NCI-H2196 (cell line): ENCODE data around the gene TTC23.

Source experiments
- DNase-seq: peaks from one replicate; lab custom pipeline; 2025; ENCODE audit not compliant: unreplicated experiment; lab: John Stamatoyannopoulos, UW

Gene TTC23

DNA sequence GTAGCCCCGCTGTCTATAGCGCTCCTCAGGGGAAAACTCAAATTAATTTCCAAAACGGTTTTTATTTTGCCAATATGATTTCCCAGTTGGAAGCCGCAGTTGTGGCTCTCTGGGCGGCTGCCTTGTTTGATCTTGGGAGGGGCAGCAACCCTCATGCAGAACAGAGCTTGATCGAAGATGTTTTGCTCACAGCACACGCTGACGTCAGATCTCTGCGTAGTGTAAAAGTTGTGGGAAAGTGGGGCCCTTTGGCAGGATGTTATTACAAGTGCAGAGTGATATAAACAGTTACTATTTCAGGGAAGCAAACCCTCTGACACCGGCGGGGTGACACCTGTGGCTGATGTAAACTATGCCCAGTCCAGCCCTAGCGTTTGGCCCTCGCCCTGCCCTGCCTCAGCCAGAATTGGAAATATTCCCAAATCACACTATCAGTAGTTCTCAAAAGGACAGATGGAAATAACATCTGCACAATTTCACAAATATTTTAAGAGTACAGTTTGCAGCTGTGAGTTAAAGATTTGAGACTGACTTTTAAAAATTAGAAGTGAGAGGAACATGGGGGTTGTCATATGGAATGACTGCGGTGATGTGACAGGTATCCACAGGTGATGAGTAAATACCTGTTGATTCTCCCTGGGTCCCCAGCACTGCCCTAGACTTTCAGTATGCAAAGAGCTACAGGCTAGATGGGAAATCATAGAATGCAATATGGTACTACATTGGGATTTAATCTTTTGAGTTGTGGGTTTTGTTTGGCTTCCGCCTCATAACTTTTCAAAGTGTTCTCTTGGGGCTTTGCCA, 142.8 kb downstream of the TTC23 start:
- no peak for DNase-seq

DNA sequence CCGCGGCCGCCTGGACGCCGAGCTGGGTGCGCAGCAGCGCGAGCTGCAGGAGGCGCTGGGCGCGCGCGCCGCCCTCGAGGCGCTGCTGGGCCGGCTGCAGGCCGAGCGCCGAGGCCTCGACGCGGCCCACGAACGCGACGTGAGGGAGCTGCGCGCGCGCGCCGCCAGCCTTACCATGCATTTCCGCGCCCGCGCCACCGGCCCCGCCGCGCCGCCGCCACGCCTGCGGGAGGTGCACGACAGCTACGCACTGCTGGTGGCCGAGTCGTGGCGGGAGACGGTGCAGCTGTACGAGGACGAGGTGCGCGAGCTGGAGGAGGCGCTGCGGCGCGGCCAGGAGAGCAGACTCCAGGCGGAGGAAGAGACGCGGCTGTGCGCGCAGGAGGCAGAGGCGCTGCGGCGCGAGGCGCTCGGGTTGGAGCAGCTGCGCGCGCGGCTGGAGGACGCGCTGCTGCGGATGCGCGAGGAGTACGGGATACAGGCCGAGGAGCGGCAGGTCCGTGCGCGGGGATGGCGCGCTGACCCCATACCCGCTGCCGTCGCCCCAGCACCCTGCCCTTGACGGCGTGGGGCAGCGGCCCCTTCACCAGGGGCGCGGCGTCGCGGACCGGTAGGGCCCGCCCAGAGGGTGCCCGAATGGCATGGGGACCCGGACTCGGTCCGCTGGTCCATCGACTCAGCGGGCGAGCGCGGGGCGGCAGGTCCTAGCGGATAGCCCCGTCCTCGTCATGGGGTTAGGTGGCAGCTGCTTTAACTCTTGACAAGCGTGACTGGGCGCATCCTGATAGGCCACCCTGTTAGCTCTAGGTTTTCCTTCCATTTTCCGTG, 143.7 kb downstream of the TTC23 start:
- no peak for DNase-seq

DNA sequence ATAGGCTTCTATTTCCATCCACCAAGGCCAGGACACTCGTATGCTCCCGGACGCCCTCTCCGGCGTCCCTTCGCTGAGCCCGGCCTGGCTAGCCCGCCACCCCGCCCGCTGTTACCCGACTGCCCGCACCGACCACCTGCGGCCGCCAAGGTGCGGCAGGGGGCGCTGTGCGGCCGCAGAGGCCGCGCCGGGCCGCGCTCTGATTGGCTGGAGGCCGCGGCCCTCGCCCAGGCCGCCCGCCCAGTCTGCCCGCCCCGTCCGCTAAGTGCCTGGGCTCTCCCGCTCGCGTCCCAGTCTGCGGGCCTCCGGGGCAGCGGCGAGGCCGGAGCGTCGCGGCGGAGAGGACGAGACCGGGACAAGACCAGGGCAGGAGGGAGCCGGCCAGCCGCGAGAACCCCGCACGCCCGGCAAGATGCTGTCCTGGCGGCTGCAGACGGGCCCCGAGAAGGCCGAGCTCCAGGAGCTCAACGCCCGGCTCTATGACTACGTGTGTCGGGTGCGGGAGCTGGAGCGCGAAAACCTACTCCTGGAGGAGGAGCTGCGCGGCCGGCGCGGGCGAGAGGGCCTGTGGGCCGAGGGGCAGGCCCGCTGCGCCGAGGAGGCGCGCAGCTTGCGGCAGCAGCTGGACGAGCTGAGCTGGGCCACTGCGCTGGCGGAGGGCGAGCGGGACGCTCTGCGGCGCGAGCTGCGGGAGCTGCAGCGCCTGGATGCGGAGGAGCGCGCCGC, 144.4 kb downstream of the TTC23 start, which contains the start of gene SYNM:
TSS of gene SYNM (plus strand) at position 293 of the 726 bp plus-strand sequence. CDS start at position 413, 120 bp downstream.
- peak; percentile 80 for DNase-seq

DNA sequence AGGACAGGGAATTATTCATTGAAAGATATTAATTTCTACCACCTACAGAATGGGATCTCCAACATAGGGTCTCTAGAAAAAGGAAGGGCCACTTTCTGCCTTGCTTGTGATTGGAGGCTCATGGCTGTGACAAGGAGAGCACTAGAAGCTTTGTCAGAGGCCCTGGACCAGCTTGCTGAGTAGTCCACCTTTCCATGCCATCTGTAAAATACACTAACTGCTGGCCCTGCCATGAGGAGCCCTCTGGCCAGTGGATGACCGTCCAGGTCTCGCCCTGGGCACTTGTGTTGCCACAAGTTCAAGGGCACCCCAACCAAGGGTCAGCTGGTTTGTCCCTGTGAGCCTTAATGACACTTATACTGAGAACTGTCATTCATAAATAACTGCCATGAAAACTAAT, 146.1 kb downstream of the TTC23 start:
- DNase-seq = no peak

DNA sequence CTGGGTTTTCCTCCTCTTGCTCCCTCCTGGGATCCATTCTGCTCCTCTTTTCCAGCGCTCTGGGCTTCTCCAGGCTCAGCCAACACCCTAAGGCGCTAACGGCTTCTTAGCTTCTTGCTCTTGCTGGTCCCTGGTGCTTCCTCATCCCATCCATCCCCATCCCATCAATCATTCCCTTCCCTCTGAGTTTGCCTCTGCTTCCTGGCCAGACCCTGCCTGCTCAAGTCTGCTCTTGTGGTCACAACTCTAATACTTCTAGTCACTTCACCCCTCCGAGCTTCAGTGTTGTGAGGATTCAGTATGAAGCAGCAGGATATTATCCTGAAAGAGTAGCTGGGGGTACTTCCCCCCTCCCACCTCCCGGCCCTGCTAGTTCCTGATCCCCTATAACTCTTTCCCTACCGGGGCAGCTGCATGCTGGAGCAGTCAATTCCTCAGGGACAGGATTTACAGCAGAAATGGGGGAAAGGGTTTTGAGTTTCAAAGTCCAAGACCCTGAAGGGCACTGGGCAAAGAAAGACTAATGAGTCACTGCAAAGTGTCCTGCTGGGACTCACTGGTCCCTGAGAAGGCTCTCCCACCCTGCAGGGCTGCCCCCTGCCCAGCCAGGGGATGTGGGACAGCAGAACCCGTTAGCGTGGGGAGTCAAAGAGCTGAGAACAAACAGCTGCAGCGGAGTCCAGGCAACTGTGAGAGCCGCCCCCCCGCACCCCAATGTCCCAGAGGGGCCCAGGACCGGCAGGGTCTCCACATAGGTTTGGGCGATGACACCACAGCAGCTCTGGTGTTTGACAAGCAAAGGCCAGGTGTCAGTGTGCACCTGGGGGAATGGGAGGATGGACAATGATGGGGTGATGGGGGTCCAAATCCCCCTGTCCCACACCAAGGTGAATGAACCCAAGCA, 146.8 kb downstream of the TTC23 start:
- DNase-seq = no peak

DNA sequence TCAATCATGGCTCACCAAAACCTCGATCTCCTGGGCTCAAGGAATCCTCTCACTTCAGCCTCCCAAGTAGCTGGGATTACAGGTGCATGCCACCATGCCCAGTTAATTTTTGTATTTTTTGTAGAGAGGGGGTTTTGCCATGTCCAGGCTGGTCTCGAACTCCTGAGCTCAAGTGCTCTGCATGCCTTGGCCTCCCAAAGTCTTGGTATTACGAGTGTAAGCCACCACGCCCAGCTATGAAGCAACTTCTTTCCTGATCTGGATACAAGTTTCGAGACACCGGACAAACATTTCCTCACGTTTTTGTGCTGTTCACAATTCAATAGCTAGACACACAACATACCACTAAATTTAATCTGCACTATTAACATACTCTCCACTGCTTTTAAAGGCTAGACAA, 147.9 kb downstream of the TTC23 start:
- no peak for DNase-seq

DNA sequence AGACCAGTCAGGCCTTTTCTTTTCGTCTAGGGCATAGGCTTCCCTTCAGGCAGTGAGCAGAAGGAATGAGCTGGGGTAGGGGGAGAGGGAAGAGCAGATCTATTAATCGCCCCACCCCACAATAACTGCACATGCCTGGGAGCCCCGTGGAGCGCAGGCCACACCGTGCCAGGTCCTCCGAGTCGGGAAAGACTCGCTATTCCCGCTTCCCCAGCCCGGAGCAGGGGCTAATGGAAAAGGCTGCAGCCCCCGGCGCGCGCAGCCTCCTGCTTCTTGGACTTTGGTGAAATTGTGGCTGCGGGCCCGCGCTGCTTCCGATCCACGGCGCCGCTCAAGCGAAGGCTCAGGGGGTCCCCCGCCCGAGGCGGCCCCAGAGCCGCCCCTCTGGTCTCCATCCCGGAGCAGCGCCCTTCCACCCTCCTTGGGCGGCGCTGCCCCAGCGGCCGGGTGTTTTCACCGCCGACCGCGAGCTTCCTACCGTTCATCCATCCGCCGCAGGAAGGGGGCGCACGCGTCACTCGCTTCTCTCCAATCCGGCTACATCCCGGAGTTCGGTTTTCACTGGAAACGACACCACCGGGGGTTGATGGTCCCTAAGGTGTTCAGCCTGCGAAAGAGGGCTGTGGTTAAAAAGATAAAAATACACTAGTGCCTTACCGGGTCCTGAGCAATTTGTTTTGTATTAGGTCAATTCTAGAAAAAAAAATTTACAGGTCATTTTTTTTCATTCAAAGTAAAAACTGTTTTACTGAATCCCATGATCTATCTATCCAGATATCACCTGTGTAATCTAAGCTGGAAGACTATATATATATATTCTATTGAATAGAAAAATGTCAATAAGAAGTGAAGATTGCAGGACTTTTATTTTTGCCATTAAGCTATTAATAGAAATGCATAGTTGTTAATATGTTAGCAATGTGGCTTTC, 148.9 kb downstream of the TTC23 start:
- DNase-seq = peak; percentile 66

DNA sequence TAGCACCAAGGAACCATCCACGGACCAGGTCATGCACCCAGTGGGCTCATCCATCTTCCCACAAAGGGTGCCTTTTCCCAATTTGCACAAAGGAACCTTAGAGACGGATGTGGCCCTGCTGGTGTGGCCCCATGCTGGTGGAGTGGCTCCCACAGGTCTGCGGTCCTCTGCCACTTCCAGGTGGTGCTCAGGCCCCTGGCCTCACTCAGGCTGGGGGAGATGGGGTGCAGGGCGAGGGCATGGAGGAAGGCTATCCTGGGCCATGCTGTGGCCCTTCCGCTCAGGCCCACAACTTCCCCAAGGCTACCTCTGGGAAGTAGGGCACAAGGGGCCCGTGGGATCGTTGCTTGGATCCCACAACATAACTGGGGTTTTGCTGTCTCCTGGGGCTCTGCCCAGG, 149.7 kb downstream of the TTC23 start:
- no peak for DNase-seq

DNA sequence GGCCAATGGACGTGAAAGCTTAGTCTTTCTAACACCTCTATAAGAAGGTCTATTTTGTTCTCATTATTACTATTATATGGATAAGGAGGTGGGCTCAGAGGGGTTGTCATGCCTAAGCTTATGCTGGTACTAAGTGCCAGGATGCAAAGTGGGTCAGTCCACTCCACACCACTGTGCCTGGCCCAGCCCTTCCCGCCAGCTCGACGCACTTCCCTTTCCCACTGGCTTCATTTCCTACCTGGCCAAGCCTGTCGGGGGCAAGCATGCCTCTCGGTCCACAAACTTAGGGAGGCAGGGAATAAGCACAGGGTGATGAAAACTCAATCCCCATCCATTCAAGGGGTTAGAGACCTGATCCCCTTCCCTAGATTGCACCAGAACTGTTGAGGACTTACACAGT, 150.4 kb downstream of the TTC23 start:
- DNase-seq = no peak

DNA sequence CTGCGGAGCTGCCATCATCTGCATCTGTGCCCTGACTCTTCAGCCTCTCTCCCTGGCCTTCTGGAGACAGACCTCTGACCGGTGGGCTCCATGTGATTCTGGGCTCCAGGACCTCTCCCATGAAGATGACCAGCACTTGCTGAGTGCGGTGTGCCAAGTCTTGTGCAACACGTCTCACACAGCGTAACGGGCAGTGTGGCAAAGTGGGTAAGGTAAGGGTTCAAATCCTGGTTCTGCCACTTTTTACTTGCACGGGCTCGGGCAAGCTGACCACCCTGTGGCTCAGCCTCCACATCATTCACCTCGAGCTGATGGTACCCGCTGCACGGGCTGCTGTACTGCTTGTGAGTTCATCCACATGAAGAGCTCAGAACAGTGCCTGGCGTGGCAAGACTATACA, 151.0 kb downstream of the TTC23 start:
- no peak for DNase-seq

DNA sequence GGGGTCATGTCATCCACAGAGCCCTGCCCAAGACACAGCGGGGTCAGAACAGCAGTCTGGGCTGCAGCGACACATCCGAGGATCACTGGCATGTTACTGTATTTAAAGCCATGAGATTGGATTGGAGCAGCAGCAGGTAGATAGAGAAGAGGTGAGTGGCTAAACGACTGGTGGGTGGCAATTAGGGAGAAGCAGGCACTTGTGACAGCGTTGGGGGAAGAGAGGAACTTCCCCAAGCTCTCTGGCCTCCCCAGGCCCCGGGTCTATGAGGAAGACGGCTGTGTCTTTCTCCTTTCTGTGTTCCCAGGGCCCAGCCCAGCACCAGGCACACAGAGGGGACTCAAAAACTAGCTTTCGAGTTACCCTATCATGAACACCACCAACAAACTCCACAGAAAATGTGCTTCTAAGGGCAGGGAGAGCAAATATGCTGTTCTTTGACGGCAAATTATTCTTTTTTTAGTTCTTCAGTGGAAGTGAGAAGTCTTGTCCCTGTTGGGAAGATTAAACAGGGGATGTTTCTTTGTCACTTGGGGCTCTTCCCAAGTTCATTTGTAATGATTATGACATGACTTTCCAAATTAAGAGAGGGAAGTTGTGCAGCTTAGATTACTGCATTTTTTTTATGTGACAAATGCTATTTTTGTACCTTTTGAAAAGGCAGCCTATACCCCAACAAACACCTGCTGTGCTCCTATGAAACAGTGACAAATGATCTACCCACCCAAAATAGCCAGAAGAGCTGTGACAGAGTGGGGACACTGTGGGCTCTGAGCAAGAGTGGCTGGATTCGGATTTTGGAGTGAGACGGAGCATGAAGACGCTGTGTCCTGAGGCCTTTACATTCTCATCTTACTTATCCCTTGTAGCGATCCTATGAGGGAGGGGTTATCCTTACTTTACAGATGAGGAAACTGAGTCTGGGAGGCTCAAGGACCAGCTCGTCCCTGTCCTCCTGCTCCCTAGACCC, 151.7 kb downstream of the TTC23 start:
- DNase-seq = no peak

DNA sequence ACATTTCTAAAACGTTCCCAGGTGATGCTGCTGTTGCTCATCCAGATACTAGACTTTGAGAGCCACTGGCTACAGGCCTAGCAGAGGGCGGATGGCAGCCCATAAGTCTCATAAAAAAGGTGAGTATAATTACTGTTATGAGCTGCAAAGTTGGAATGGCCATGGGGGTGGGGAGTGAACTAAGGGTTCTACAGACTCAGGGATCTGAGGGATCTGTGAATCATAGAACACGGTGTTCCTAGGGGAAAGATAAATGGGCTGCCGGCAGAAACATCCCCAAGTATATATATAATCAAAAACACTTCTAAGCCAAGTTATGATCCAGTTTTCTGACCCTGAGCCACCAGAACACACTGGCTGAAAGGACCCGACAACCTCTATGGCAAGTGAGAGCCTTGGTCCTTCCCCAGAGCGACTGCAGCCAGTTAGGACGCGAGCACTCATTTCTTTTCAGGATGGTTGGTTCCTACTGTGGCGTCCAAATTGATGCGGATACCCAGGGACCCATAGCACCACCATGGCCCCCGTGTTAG, 152.4 kb downstream of the TTC23 start:
- DNase-seq = no peak

DNA sequence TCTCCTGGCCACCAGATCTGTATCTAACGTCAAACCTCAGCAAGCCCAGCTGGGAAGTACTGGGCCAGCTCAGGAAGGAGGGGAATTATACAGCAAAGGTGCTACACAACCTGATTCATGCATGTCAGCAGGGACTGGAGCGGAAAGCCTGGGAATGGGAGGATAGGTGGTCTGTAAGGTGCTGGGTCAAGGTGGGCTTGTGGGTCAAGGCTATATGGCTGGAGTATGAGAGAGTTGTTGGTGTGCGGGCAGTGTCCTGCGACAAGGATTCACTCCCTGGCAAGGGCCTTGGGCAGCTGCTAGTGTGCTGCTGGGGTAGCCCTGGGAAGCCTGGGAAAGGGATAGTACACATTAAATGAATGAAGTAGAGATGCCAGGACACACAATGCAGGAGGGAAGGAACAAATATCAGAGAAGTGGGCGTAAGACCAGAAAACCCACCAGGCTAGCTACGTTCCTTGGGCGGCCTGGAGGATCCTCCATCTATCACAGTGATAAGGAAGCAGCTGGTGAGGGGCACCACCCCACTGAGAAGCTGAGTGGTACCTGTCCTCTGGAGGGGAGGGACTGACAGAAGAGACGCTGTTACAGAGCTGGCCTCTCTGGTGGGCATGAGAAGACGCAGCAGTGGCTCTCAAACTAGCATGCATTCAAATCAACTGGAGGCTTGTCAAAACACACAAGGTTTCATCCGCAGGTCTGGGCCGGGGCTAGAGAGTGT, 153.0 kb downstream of the TTC23 start:
- no peak for DNase-seq

DNA sequence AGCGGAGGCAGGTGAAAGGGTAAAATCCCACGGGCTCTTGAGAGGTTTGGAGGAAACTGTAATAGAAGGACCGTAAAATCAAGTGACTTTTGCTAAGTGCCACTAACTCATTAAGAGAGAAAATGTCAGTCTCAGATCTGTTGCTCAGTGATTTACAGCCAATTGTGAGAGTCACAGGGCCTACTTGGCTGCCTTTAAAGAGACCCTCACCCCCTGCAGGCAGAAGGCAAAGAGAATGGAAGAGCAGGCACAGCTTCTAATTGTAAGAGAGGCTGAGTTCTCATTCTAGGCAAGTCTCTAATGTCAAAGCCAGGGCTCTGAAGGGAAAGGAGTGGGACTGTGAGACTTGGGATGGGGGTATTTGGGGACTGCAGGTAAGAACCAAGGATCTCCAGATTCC, 153.8 kb downstream of the TTC23 start:
- no peak for DNase-seq

DNA sequence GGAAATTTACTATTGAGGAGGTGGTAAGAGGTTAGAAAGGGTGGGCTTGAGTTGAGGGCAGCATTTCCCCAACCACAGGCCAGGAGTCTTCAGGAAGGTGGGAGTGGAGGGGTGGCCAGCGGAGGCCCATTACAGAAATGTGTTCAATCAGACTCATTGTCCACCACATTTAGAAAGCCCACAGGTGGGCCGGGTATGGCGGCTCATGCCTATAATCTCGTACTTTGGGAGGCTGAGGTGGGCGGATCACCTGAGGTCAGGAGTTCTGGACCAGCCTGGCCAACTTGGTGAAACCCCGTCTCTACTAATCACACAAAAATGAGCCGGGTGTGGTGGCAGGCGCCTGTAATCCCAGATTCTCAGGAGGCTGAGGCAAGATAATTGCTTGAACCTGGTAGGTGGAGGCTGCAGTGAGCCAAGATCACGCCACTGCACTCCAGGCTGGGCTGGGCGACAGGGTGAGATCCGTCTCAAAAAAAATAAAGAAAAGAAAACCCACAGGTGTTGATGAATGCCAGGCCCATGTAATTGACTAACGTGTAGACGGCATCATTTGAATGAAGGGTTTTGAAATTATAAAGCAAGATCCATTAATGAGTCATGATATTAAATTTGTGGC, 156.7 kb downstream of the TTC23 start:
- no peak for DNase-seq

DNA sequence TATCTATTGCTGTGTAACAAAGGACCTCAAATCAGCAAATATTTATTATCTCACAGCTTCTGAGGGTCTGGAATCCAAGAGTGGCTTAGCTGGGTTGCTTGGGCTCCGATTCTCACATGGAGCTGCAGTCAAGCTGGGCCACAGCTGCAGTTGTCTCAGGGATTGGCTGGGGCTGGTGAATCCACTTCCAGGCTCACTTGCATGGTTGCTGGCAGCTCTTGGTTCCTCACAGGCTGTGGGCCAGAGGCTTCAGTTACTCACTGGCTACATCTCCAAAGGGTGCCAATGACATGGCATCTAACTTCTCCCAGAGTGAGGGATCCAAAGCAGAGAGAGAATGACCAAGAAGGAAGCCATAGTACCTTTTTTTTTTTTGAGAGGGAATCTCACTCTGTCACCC, 158.4 kb downstream of the TTC23 start:
- DNase-seq = no peak
